GM19395 (cell line): Measurements from ENCODE around the gene C16orf89.
"Not testable (repeated sequence)": the region's sequence is repeated elsewhere in the genome, so short reads cannot be mapped to it uniquely, and the experiment has no call there.

Experiments
- ATAC-seq: cut with Tn5 transposase; IDR thresholded peaks from one replicate; pipeline ENCODE4 v1.9.1; 2021; ENCODE audit warnings: mild to moderate bottlenecking, moderate library complexity; ENCODE audit not compliant: unreplicated experiment

The C16orf89 gene, protein sequence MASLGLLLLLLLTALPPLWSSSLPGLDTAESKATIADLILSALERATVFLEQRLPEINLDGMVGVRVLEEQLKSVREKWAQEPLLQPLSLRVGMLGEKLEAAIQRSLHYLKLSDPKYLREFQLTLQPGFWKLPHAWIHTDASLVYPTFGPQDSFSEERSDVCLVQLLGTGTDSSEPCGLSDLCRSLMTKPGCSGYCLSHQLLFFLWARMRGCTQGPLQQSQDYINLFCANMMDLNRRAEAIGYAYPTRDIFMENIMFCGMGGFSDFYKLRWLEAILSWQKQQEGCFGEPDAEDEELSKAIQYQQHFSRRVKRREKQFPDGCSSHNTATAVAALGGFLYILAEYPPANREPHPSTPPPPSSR

GRCh38 chr16:5065813-5066212 is at the start of gene C16orf89:
TSS of gene C16orf89 (minus strand) at chr16:5065956. CDS start at chr16:5065908, 48 bp downstream.
- ATAC-seq, result no peak

GRCh38 chr16:5110933-5111332 is 45.2 kb upstream of the C16orf89 start:
- ATAC-seq, result not testable (repeated sequence)

- no peak for ATAC-seq
These were observed 42.9 kb upstream of the C16orf89 start for GRCh38 chr16:5108505-5109158.

GRCh38 chr16:5105039-5105438 is 39.3 kb upstream of the C16orf89 start:
- ATAC-seq, result not testable (repeated sequence)

GRCh38 chr16:5103296-5104032 is 37.7 kb upstream of the C16orf89 start:
- ATAC-seq, result not testable (repeated sequence)

DNA sequence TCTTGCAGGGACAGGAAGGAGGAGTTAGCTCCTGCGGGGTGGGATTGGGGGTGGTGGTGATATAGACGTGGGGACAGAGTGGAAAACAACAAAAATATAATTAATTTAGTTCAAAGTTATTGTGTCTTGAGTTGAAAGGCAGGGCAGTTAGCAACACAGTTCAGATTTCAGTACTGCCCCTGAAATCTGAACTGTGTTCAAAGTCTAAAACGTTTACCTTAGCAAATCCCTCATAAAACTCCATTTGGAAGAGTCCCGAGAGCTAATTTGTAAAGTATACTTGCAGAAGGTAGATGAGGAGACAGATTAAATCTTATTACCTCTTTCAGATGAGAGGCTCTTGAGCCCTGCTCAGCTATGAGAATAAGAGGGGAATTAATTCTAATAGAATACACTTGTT is 33.4 kb upstream of the C16orf89 start:
- ATAC-seq, result not testable (repeated sequence)

- peak; percentile 80 for ATAC-seq
These were observed 32.7 kb upstream of the C16orf89 start for GRCh38 chr16:5098221-5099159.

- peak; percentile 92 for ATAC-seq
These were observed 31.9 kb upstream of the C16orf89 start, which contains the start of gene EEF2KMT for GRCh38 chr16:5097470-5098220. TSS of gene EEF2KMT (minus strand) at chr16:5097795. CDS start at chr16:5097739, 56 bp downstream.

DNA sequence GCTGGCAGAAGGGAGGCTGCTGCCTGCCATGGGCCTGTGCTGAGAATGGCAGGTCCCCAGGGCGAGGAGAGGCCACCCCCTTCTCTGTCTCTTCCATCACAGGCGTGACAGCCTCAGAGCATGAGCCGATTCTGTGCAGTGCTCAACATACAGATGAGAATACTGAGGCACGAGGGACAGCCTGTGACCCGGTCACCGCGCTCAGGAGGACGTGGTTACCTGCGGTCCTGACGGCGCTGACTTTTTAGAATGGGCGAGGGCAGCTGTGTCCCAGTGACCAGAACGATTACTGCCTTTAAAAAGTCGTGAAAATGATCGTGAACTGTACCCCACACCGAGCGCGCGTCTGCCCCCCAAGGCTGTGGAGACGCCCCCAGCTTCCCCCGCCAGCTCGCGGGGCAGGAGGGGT is 31.3 kb upstream of the C16orf89 start:
- ATAC-seq, result not testable (repeated sequence)

DNA sequence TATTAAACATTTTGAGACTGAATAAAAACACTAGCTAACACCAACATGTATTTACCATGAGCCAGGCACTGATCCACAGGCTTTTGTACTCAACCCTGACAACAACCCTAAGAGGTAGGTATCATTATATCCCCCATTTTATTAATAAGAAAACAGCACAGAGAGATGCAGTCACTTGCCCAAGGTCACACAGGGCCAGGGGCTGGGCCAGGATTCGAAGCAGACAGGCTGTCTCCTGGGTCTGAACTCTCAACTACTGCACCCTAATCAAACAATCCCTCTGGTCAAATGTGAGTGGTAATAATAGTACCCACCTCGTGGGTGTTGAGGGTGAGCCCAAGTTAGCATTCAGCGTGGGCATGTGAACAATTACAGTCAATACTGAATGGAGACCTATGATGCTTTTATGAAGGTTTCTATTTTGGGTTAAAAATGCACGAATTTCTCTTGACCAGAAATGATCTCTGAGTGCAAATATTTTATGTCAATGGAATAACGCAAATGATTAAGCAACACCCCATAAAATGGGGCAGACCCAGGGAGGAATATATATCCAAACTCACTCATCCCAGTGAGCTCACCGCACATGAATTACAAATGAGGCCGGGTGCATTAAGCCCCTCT is 30.8 kb upstream of the C16orf89 start:
- ATAC-seq, result not testable (repeated sequence)

DNA sequence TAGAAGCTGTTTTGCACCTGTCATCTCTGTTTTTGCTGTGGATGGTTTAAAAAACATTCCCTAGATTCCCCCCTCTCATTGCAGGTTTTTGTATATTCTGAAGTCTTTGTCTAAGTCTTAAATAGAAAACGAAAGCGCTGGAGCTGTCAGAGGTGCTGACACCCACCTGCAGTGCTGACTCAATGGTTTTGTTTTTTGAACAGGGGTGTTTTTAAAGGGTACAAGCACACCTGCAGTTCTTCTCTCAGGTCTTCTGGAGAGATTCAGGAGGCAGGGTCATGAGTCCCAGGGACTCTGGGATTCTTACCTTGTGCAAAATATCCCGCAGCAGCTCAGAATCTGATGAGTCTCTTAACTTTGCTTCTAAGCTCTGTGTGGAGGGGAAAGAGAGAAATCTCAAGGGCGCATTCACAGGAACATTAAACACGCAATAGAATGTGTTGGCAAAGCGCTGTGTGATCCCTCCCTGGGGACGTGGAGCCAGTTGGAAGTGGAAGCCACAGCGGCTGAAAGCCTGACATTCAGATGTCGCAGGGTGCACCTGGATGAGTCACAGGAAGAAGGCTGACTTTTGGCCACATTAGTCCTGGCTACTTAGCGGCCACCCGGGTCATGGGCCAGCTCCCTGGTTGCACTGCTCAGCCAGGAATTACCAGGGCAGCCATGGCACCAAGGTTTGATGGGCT is 29.5 kb upstream of the C16orf89 start:
- not testable (repeated sequence) for ATAC-seq

- not testable (repeated sequence) for ATAC-seq
These were observed 28.0 kb upstream of the C16orf89 start for GRCh38 chr16:5093746-5094145.

- ATAC-seq, result not testable (repeated sequence)
These were observed 27.3 kb upstream of the C16orf89 start for GRCh38 chr16:5093081-5093480.

- ATAC-seq, result not testable (repeated sequence)
These were observed 24.8 kb upstream of the C16orf89 start for GRCh38 chr16:5090592-5090991.

GRCh38 chr16:5089911-5090555 is 24.3 kb upstream of the C16orf89 start:
- not testable (repeated sequence) for ATAC-seq

GRCh38 chr16:5088936-5089335 is 23.2 kb upstream of the C16orf89 start:
- not testable (repeated sequence) for ATAC-seq

DNA sequence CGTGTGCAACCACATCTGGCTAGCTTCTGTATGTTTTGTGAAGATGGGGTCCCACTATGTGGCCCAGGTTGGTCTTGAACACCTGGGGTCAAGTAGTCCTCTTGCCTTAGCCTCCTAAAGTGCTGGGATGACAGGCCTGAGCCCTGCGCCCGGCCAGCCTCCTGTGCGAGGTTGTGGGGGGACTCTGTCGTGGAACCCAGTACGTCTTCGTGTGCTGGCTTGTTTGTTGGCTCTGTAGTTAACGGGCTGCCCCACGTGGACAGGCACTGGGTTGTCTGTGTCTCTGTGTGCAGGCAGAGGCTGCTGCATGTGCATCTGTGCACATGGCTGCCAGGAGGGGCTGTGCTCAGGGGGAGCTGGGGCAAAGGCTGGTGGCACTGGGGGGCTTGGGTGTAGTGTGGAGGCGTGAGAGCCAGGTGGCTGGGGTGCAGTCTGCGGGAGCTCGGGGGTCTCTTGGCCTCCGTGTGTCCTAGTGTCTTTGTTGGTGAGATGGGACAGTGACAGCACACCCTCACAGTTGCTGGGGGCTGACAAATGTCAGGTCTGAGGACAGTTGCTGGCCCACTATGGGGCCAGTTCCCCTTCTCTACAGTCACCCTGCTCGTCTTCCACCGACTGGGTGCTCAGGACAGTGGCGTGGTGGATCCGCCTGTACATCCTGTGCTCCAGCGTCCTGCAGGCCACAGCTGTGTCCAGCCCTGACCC is 22.5 kb upstream of the C16orf89 start:
- ATAC-seq, result not testable (repeated sequence)
